IMR-90 (cell line): ENCODE measurements around the gene RPGR. TPM values are rescaled to one million over a fixed set of nuclear protein-coding genes. Genes with fewer than 3 reads are reported as not detected.

Source experiments
- ATAC-seq: fragments of 200-7000 bp; cut with Tn5 transposase; 2 replicates; pipeline ENCODE4 v1.9.1; 2020; ENCODE audit warnings: low read depth, mild to moderate bottlenecking, moderate library complexity
- BruUV-seq: library from RNA; stranded (reverse); fragments of 400-500 nt; replicated peaks from 2 replicates; lab custom pipeline; 2021; lab: Mats Ljungman, UMichigan
- CTCF ChIA-PET: fragments of 300-600 bp; formaldehyde crosslinking; extraction: SDS; loops from one replicate; lab custom pipeline; 2021; ENCODE audit warnings: antibody characterized with exemption; lab: Yijun Ruan, JAX
- POLR2A ChIA-PET: fragments of 300-600 bp; sonication (Branson Sonifier 250); formaldehyde crosslinking; loops from one replicate; lab custom pipeline; 2022; ENCODE audit warnings: antibody characterized with exemption; ENCODE audit not compliant: unreplicated experiment; lab: Charles Lee
- DNase-seq: peaks from one replicate; pipeline ENCODE4 v3.0.0; 2013
- H2AFZ ChIP-seq: replicated peaks from 2 replicates; pipeline ENCODE3; 2013; ENCODE audit warnings: low read length, mild to moderate bottlenecking; ENCODE audit not compliant: poor library complexity
- H2AK5ac ChIP-seq: 2 replicates; pipeline ENCODE4 v1.6.1; 2013; ENCODE audit warnings: low read depth, low read length, inconsistent platforms
- H2AK9ac ChIP-seq: replicated peaks from 2 replicates; pipeline ENCODE3; 2013; ENCODE audit warnings: mild to moderate bottlenecking, low read depth, low read length, moderate library complexity; ENCODE audit not compliant: poor library complexity
- H2BK120ac ChIP-seq: 2 replicates; pipeline ENCODE4 v1.6.1; 2013; ENCODE audit warnings: low read depth, low read length, inconsistent platforms
- H2BK15ac ChIP-seq: 3 replicates; pipeline ENCODE4 v1.6.1; 2013; ENCODE audit warnings: low read depth, low read length, inconsistent platforms
- H2BK20ac ChIP-seq: 2 replicates; pipeline ENCODE4 v1.6.1; 2013; ENCODE audit warnings: low read depth, mild to moderate bottlenecking, inconsistent platforms, low read length, moderate library complexity
- H2BK5ac ChIP-seq: 2 replicates; pipeline ENCODE4 v1.6.1; 2013; ENCODE audit warnings: mild to moderate bottlenecking, low read depth, low read length, inconsistent platforms; ENCODE audit not compliant: poor library complexity, severe bottlenecking
- H3K14ac ChIP-seq: replicated peaks from 2 replicates; pipeline ENCODE4 v1.6.1; 2013; ENCODE audit warnings: low read depth, low read length, inconsistent platforms
- H3K18ac ChIP-seq: 2 replicates; pipeline ENCODE4 v1.6.1; 2013; ENCODE audit warnings: low read depth, low read length, control low read depth
- H3K23ac ChIP-seq: 2 replicates; pipeline ENCODE4 v1.6.1; 2013; ENCODE audit warnings: low read depth, low read length, inconsistent platforms
- H3K27ac ChIP-seq: 2 replicates; pipeline ENCODE4 v1.5.1; 2013; ENCODE audit warnings: mild to moderate bottlenecking, control low read depth, low read length; ENCODE audit not compliant: insufficient read depth
- H3K27me3 ChIP-seq: 2 replicates; pipeline ENCODE4 v1.6.1; 2013; ENCODE audit warnings: low read length; ENCODE audit not compliant: control insufficient read depth, insufficient read depth
- H3K36me3 ChIP-seq: 2 replicates; pipeline ENCODE4 v1.6.1; 2013; ENCODE audit warnings: low read length, mixed read lengths; ENCODE audit not compliant: control insufficient read depth, insufficient read depth
- H3K4ac ChIP-seq: 2 replicates; pipeline ENCODE4 v1.6.1; 2013; ENCODE audit warnings: low read depth, low read length, inconsistent platforms
- H3K4me1 ChIP-seq: 2 replicates; pipeline ENCODE4 v1.6.1; 2013; ENCODE audit warnings: low read length, mixed read lengths; ENCODE audit not compliant: control insufficient read depth, insufficient read depth
- H3K4me2 ChIP-seq: 2 replicates; pipeline ENCODE4 v1.6.1; 2013; ENCODE audit warnings: low read depth, mild to moderate bottlenecking, control low read depth, low read length, moderate library complexity
- H3K4me3 ChIP-seq: 2 replicates; pipeline ENCODE4 v1.5.1; 2013; ENCODE audit warnings: low read depth, mild to moderate bottlenecking, control low read depth, low read length, moderate library complexity; ENCODE audit not compliant: insufficient read depth
- H3K56ac ChIP-seq: 2 replicates; pipeline ENCODE4 v1.6.1; 2013; ENCODE audit warnings: low read length, inconsistent platforms; ENCODE audit not compliant: insufficient read depth; ENCODE audit errors: extremely low read depth
- H3K79me1 ChIP-seq, 2 experiments: 2 replicates each; pipeline ENCODE4 v1.6.1; 2013; ENCODE audit warnings: low read length in 2 of 2, inconsistent platforms in 1 of 2, low read depth in 1 of 2
- H3K9ac ChIP-seq: 2 replicates; pipeline ENCODE4 v1.6.1; 2013; ENCODE audit warnings: low read depth, low read length, control low read depth
- H3K9me1 ChIP-seq: 2 replicates; pipeline ENCODE4 v1.6.1; 2013; ENCODE audit warnings: low read length, inconsistent platforms; ENCODE audit not compliant: insufficient read depth
- H3K9me3 ChIP-seq: 2 replicates; pipeline ENCODE4 v1.6.1; 2013; ENCODE audit warnings: low read length; ENCODE audit not compliant: control insufficient read depth, insufficient read depth
- H4K20me1 ChIP-seq: 2 replicates; pipeline ENCODE4 v1.6.1; 2013; ENCODE audit warnings: low read length, inconsistent platforms; ENCODE audit not compliant: insufficient read depth
- H4K5ac ChIP-seq: 2 replicates; pipeline ENCODE4 v1.6.1; 2013; ENCODE audit warnings: mild to moderate bottlenecking, low read depth, low read length, control low read depth
- H4K8ac ChIP-seq, 2 experiments: 2 replicates each; pipeline ENCODE4 v1.6.1; 2013; ENCODE audit warnings: low read depth in 2 of 2, low read length in 2 of 2, control low read depth in 1 of 2, inconsistent platforms in 1 of 2
- H4K91ac ChIP-seq: 2 replicates; pipeline ENCODE4 v1.6.1; 2013; ENCODE audit warnings: low read depth, low read length, inconsistent platforms; ENCODE audit not compliant: insufficient read depth
- CEBPB ChIP-seq: IDR thresholded peaks from 2 replicates; pipeline ENCODE4 v1.6.1; 2012; ENCODE audit warnings: low read depth, low read length, improper control_type of control experiment
- CHD1 ChIP-seq: IDR thresholded peaks from 2 replicates; pipeline ENCODE4 v1.6.1; 2012; ENCODE audit warnings: low read depth, low read length, improper control_type of control experiment
- ELK1 ChIP-seq: fragments of 150-350 bp; IDR thresholded peaks from 2 replicates; pipeline ENCODE4 v1.6.1; 2016; ENCODE audit warnings: low read depth, mild to moderate bottlenecking, low read length, moderate library complexity, borderline replicate concordance
- FOS ChIP-seq: fragments of 150-350 bp; IDR thresholded peaks from 2 replicates; pipeline ENCODE4 v1.6.1; 2016; ENCODE audit warnings: low read depth, low read length
- NFE2L2 ChIP-seq: fragments of 150-350 bp; IDR thresholded peaks from 2 replicates; pipeline ENCODE4 v1.6.1; 2016; ENCODE audit warnings: low read depth, mild to moderate bottlenecking, low read length
- RCOR1 ChIP-seq: IDR thresholded peaks from 2 replicates; pipeline ENCODE4 v1.6.1; 2012; ENCODE audit warnings: mild to moderate bottlenecking, low read length, improper control_type of control experiment; ENCODE audit not compliant: insufficient replicate concordance
- WGBS, 2 experiments: methylation state at CpG; one replicate each; pipeline versions ENCODE4 v1.1.5 to v1.1.7; 2013; ENCODE audit warnings: missing lambda C conversion rate in 2 of 2; ENCODE audit not compliant: insufficient read length in 1 of 2; ENCODE audit errors: extremely low coverage in 2 of 2; 5-methylcytosine and 5-hydroxymethylcytosine counted together
- dilution Hi-C: fragments of 300-500 bp; cut with HindIII; formaldehyde crosslinking; loops from one replicate; pipeline ENCODE4 v1.14.3; 2018; ENCODE audit warnings: low sequenced_read_pairs; ENCODE audit not compliant: unreplicated experiment
- in situ Hi-C: fragments of 300-500 bp; cut with MboI; formaldehyde crosslinking; loops from 3 replicates; pipeline ENCODE4 v1.14.3; 2019; ENCODE audit warnings: low sequenced_read_pairs, inconsistent platforms, mixed read lengths
- intact Hi-C: fragments of 100-400 bp; cut with micrococcal nuclease; formaldehyde crosslinking; loops from 2 replicates; pipeline ENCODE4 v1.10.0; 2022
- polyA plus RNA-seq, 3 experiments: library from polyadenylated mRNA; depleted of rRNA; stranded (reverse); fragments of >200 nt; gene quantifications; 2 replicates each; pipeline ENCODE4 v1.2.3, GENCODE V29; 2012; ENCODE audit warnings: low replicate concordance in 1 of 3
- total RNA-seq: library from RNA; depleted of rRNA; stranded (reverse); fragments of >200 nt; gene quantifications from 2 replicates; pipeline ENCODE4 v1.2.3, GENCODE V29; 2012

Gene RPGR
- total and polyA plus RNA-seq, 2 of the 4 experiments (the other 2 are of a cell fraction) = 2.2 to 3.8 TPM

- no peak for TF ChIP-seq CHD1
Observed at GRCh38 chrX:38232079-38232686, 95.1 kb downstream of the RPGR start (continued).

DNA sequence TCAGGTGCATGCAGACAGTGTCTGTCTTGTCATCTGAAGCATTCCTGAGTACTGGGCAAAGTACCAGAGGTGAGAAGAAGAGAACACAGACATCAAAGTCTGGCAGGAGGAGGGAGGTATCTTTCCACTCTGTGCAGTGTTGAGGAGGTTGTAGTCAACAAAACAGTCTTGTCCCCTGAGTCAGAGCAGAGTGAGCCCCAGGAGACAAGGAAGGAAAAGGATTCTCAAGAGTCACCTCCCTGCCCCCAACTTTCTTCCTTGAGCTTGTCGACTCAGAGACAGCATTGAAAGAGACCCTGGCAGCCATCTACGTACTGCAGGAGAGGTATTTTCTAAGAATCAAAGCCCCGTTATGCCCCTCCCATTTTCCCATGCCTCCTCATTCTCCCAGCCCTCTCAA is 102.2 kb downstream of the RPGR start:
- Histone ChIP-seq H3K36me3 (no peaks in the 10 kb centered on the region), H3K27me3 (no peaks in the 10 kb centered on the region), H4K20me1 (no peaks in the 10 kb centered on the region), H3K4me2 (peak overlapping the region; percentile 66), H3K9ac (no peak overlapping the region), H3K4me3 (no peak overlapping the region), H3K56ac (no peak overlapping the region; the same call in 1 of the 2 replicates), H3K9me1 (peaks cover 2% of the 10 kb centered on the region; the same call in 1 of the 2 replicates), H4K8ac (peak overlapping the region in 1 of 2 experiments; percentile 49; a peak in 1 of 4 replicates), H3K4ac (peak overlapping the region; percentile 75), H2BK5ac (peak overlapping the region; percentile 25), H3K9me3 (no peaks in the 10 kb centered on the region), H3K23ac (peak overlapping the region; percentile 1; the same call in 1 of the 2 replicates), H4K5ac (peak overlapping the region; percentile 6; the same call in 1 of the 2 replicates), H3K27ac (peak overlapping the region; percentile 1; the same call in 1 of the 2 replicates), H3K18ac (peak overlapping the region; percentile 4; the same call in 1 of the 2 replicates), H2AFZ (peak overlapping the region; percentile 68), H3K14ac (0 out of 2 replicates have a peak overlapping the region, but pooled peaks have one; percentile 48), H2BK15ac (no peak overlapping the region), H4K91ac (peak overlapping the region; percentile 3; the same call in 1 of the 2 replicates), H3K4me1 (peaks cover 4% of the 10 kb centered on the region; the same call in 1 of the 2 replicates), H3K79me1 (0 out of 4 replicates have a peak, but pooled peaks cover 0 to under 1% of the 10 kb centered on the region in 2 experiments), H2AK5ac (no peak overlapping the region), H2BK120ac (peak overlapping the region; percentile 71; the same call in 1 of the 2 replicates), H2BK20ac (peak overlapping the region; percentile 0; the same call in 1 of the 2 replicates), H2AK9ac (no peak overlapping the region)
- no CpG with 5 or more reads among the region's 3 CpGs for WGBS, 2 experiments
- DNase-seq = peak; percentile 60
- dilution Hi-C loops (no loop called here), in situ Hi-C loops (no loop called here), intact Hi-C loops (no loop called here)
- ChIA-PET POLR2A (no interaction called here), CTCF (interaction anchor here (0.7 kb wide), 1 partner anchor 128 kb away, joined by 5 read pairs; the partner anchor contains the start of gene OTC)
- no TSS peak for BruUV-seq
- TF ChIP-seq NFE2L2 (no peak), ELK1 (no peak), FOS (no peak), RCOR1 (no peak), CEBPB (no peak)
- peak; percentile 36 for ATAC-seq
